Measurements from ENCODE around the gene BICD1. TPM values are rescaled to one million over a fixed set of nuclear protein-coding genes. Genes with fewer than 3 reads are reported as not detected.

The BICD1 gene
- total and polyA plus RNA-seq, 10 donors = 8.5 to 62.9 (median 44.2) TPM

DNA sequence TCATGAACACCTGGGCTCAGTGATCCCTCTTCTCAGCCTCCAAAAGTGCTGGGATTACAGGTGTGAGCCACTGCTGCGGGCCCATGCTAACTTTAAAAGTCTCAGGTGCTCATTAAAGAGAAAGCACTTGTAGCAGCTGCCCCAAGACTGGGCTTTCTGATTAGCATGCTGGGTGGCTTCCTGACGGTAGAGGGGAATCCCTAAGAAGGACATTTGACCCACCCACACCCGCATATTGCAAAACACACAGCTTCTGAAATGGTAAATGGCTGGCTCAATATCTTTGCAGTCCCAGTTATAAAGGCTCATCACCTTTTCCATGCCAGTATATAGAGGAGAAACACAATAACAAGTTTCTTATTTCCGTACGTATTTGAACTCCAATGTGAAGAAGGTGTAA is 19.3 kb upstream of the BICD1 start:
- no peaks in the 10 kb centered on the region for H3K9me3 ChIP-seq
- DNase-seq = no peak
- H3K36me3 ChIP-seq = no peaks in the 10 kb centered on the region
- no peaks in the 10 kb centered on the region for H3K27me3 ChIP-seq (replicated peaks in 1 of 7)
- no peak overlapping the region for H3K27ac ChIP-seq
- H3K4me3 ChIP-seq = no peak overlapping the region
- 43 to 82% (median 69%) methylated on average over 5 of the region's 5 CpGs for WGBS, 5 donors
- TF ChIP-seq, protein P1, sequence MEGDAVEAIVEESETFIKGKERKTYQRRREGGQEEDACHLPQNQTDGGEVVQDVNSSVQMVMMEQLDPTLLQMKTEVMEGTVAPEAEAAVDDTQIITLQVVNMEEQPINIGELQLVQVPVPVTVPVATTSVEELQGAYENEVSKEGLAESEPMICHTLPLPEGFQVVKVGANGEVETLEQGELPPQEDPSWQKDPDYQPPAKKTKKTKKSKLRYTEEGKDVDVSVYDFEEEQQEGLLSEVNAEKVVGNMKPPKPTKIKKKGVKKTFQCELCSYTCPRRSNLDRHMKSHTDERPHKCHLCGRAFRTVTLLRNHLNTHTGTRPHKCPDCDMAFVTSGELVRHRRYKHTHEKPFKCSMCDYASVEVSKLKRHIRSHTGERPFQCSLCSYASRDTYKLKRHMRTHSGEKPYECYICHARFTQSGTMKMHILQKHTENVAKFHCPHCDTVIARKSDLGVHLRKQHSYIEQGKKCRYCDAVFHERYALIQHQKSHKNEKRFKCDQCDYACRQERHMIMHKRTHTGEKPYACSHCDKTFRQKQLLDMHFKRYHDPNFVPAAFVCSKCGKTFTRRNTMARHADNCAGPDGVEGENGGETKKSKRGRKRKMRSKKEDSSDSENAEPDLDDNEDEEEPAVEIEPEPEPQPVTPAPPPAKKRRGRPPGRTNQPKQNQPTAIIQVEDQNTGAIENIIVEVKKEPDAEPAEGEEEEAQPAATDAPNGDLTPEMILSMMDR (IDR thresholded peaks at IDR 0.05 in 8 of 11, conservative IDR thresholded peaks at IDR 0.05 in 3 of 11) = no peak
- TF ChIP-seq POLR2AphosphoS5 (IDR thresholded peaks at IDR 0.05) = no peak
- TF ChIP-seq POLR2A (IDR thresholded peaks at IDR 0.05) = no peak
- H3K4me1 ChIP-seq = no peaks in the 10 kb centered on the region
- intact Hi-C loops (cut with DNase I; ENCODE audit: low total_unique reads) = no loop called here

DNA sequence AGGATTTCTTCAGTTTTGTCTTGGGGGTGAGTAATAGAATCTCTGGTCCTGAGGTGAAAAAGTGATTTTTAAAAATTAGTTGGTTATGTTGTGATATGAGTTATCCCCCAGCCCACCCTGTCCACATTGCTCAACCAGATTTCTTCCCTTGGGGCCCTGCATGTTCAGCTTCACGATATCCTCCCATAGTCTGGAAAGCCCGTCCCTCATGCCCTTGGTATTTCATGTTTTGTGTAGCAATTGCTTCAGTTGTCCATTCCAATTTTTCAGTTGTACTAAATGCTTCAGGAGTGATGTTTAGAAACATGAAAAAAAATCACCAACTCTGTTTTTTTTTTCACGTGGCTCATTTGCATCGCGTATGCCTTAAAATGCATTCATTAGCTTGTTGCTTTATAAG is 17.5 kb upstream of the BICD1 start:
- DNase-seq = no peak
- H3K4me1 ChIP-seq = no peaks in the 10 kb centered on the region
- H3K27ac ChIP-seq = no peak overlapping the region
- no peak overlapping the region for H3K4me3 ChIP-seq
- no peaks in the 10 kb centered on the region for H3K36me3 ChIP-seq
- H3K9me3 ChIP-seq = no peaks in the 10 kb centered on the region
- H3K27me3 ChIP-seq (replicated peaks in 1 of 7) = no peaks in the 10 kb centered on the region
- TF ChIP-seq, protein P1 (IDR thresholded peaks at IDR 0.05 in 8 of 11, conservative IDR thresholded peaks at IDR 0.05 in 3 of 11) = no peak
- TF ChIP-seq POLR2AphosphoS5 (IDR thresholded peaks at IDR 0.05) (no peak), POLR2A (IDR thresholded peaks at IDR 0.05) (no peak)
- 91 to 95% (median 94%) methylated on average over 5 of the region's 5 CpGs for WGBS, 5 donors
- intact Hi-C loops (cut with DNase I; ENCODE audit: low total_unique reads) = no loop called here

DNA sequence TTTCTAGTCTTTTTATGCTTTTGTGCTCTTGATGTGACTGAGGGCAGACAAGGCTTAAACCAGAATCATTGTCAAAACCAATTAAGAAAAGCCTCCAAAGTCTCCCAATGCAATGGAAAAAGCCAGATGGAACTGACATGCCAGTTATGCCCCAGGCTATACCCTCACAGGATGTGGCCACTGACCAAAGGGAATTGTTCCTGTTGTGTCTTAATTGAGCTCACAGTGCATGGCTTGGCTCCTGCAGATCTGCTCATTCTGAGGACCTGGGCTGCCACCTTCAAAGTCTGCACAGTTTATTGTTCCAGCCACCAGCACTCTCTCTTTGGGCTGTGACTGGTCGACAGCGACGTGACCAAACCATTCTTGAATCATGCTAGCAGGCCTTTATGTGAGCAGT is 17.1 kb upstream of the BICD1 start:
- Histone ChIP-seq H3K4me3 (no peak overlapping the region), H3K27me3 (replicated peaks in 1 of 7) (no peaks in the 10 kb centered on the region), H3K4me1 (no peaks in the 10 kb centered on the region), H3K36me3 (no peaks in the 10 kb centered on the region), H3K9me3 (no peaks in the 10 kb centered on the region), H3K27ac (no peak overlapping the region)
- intact Hi-C loops (cut with DNase I; ENCODE audit: low total_unique reads) = no loop called here
- no peak for DNase-seq
- no peak for TF ChIP-seq POLR2A (IDR thresholded peaks at IDR 0.05)
- TF ChIP-seq, protein P1 (IDR thresholded peaks at IDR 0.05 in 8 of 11, conservative IDR thresholded peaks at IDR 0.05 in 3 of 11) = no peak
- no peak for TF ChIP-seq POLR2AphosphoS5 (IDR thresholded peaks at IDR 0.05)
- WGBS, 5 donors = 86 to 100% (median 95%) methylated on average over 2 to 3 of the region's 3 CpGs

DNA sequence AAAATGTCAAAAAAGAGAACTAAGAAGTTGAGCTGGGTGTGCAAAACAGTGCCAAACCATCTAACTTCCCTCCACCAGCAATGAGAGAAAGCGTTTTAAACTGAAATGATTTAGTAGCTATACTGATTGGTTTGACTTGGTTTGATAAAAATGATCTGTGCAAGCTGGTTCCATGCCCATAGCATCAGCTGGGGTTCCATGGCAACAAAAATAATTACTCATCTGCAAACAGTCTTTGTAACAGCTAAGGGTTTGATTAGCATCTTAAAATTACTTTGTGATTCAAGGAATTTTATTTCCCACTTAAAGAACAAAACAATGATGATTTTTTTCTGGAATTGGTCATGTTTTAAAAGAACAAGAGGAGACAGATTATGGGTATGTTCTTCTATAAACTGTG is 15.0 kb upstream of the BICD1 start:
- H3K9me3 ChIP-seq = no peaks in the 10 kb centered on the region
- H3K27me3 ChIP-seq (replicated peaks in 1 of 7) = no peaks in the 10 kb centered on the region
- H3K27ac ChIP-seq = no peak overlapping the region
- intact Hi-C loops (cut with DNase I; ENCODE audit: low total_unique reads) = no loop called here
- no peak overlapping the region for H3K4me3 ChIP-seq
- no peak for DNase-seq
- WGBS, 5 donors = 47 to 63% (median 55%) methylated on average over 1 of the region's 1 CpG
- H3K36me3 ChIP-seq = no peaks in the 10 kb centered on the region
- H3K4me1 ChIP-seq = no peaks in the 10 kb centered on the region
- TF ChIP-seq, protein P1 (IDR thresholded peaks at IDR 0.05 in 8 of 11, conservative IDR thresholded peaks at IDR 0.05 in 3 of 11) = no peak

Measured in spleen (tissue), 11 donors.